DND-41 (cell line): ENCODE data around the gene CYP2S1.
"Not testable (repeated sequence)": the region's sequence is repeated elsewhere in the genome, so short reads cannot be mapped to it uniquely, and the experiment has no call there.

Experiments
- ATAC-seq: fragments of 200-7000 bp; cut with Tn5 transposase; 3 replicates; pipeline ENCODE4 v1.9.1; 2021; ENCODE audit warnings: low read depth; ENCODE audit not compliant: insufficient read depth
- DNase-seq: peaks from one replicate; pipeline ENCODE4 v3.0.0-alpha.2; 2020
- H2AFZ ChIP-seq: 2 replicates; pipeline ENCODE4 v1.6.0; 2012; ENCODE audit warnings: low read depth, low read length
- H3K27ac ChIP-seq: 2 replicates; pipeline ENCODE4 v1.5.1; 2012; ENCODE audit warnings: low read length, inconsistent platforms
- H3K27me3 ChIP-seq: fragments of 200-600 bp; sonication (generic); 2 replicates; pipeline ENCODE4 v1.6.0; 2012; ENCODE audit warnings: low read length, mild to moderate bottlenecking, inconsistent platforms; ENCODE audit not compliant: insufficient read depth, poor library complexity
- H3K36me3 ChIP-seq: 2 replicates; pipeline ENCODE4 v1.5.1; 2012; ENCODE audit warnings: low read length, inconsistent platforms; ENCODE audit not compliant: insufficient read depth
- H3K4me1 ChIP-seq: 2 replicates; pipeline ENCODE4 v1.5.1; 2012; ENCODE audit warnings: mild to moderate bottlenecking, low read length; ENCODE audit not compliant: insufficient read depth
- H3K4me2 ChIP-seq: 2 replicates; pipeline ENCODE4 v1.6.0; 2012; ENCODE audit warnings: mild to moderate bottlenecking, moderate library complexity, low read length, inconsistent platforms; ENCODE audit not compliant: insufficient read depth
- H3K4me3 ChIP-seq, 2 experiments: fragments of 200-600 bp in 1 of 2; shearing (Covaris generic) in 1 of 2; 2 replicates each; pipeline ENCODE4 v1.5.1; 2012 to 2016; ENCODE audit warnings: inconsistent platforms in 2 of 2, low read length in 2 of 2, mild to moderate bottlenecking in 2 of 2, low read depth in 1 of 2, moderate library complexity in 1 of 2
- H3K79me2 ChIP-seq: 2 replicates; pipeline ENCODE4 v1.6.0; 2012; ENCODE audit warnings: low read length, inconsistent platforms; ENCODE audit not compliant: insufficient read depth
- H3K9ac ChIP-seq: 2 replicates; pipeline ENCODE4 v1.6.0; 2012; ENCODE audit warnings: low read depth, mild to moderate bottlenecking, inconsistent platforms, low read length, moderate library complexity
- H3K9me3 ChIP-seq: 2 replicates; pipeline ENCODE4 v1.5.1; 2012; ENCODE audit warnings: low read length, moderate library complexity, mild to moderate bottlenecking, inconsistent platforms; ENCODE audit not compliant: insufficient read depth, severe bottlenecking
- H4K20me1 ChIP-seq: 2 replicates; pipeline ENCODE4 v1.6.0; 2012; ENCODE audit warnings: low read length; ENCODE audit not compliant: insufficient read depth
- EZH2 ChIP-seq: IDR thresholded peaks from 3 replicates; pipeline ENCODE4 v1.6.1; 2012; ENCODE audit warnings: borderline replicate concordance, low read depth, mild to moderate bottlenecking, moderate library complexity, low read length, inconsistent platforms; ENCODE audit not compliant: severe bottlenecking
- TF ChIP-seq, protein P1 (sequence below): IDR thresholded peaks from 2 replicates; pipeline ENCODE4 v1.5.1; 2012; ENCODE audit warnings: borderline replicate concordance, low read length, moderate library complexity, mild to moderate bottlenecking; ENCODE audit not compliant: poor library complexity, severe bottlenecking; ENCODE audit errors: extremely low read depth

CYP2S1 gene

DNA sequence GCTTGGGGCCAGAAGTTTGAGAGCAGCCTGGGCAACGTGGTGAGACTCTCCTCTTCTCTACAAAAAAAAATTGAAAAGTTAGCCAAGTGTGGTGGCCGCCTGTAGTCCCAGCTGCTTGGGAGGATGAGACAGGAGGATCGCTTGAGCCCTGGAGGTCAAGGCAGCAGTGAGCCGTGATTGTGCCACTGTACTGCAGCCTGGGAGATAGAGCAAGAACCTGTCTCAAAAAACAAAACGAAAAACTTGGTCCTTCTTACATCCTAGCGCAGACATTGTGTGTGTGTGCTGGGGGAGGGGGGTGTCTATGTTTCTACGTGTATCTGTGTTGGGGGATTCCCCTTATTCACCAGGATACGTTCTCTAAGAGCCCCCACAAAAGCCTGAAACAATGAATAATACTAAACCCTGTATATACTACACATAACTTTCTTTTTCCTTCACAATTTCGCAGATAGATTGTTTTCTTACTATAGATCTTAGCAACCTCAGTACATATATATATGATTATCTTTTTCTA is 33.9 kb downstream of the CYP2S1 start:
- TF ChIP-seq EZH2 = no peak
- TF ChIP-seq, protein P1, sequence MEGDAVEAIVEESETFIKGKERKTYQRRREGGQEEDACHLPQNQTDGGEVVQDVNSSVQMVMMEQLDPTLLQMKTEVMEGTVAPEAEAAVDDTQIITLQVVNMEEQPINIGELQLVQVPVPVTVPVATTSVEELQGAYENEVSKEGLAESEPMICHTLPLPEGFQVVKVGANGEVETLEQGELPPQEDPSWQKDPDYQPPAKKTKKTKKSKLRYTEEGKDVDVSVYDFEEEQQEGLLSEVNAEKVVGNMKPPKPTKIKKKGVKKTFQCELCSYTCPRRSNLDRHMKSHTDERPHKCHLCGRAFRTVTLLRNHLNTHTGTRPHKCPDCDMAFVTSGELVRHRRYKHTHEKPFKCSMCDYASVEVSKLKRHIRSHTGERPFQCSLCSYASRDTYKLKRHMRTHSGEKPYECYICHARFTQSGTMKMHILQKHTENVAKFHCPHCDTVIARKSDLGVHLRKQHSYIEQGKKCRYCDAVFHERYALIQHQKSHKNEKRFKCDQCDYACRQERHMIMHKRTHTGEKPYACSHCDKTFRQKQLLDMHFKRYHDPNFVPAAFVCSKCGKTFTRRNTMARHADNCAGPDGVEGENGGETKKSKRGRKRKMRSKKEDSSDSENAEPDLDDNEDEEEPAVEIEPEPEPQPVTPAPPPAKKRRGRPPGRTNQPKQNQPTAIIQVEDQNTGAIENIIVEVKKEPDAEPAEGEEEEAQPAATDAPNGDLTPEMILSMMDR = no peak
- no peaks in the 10 kb centered on the region for H3K36me3 ChIP-seq
- H3K4me1 ChIP-seq = no peaks in the 10 kb centered on the region
- peaks cover 20% of the 10 kb centered on the region for H3K27me3 ChIP-seq
- no peak overlapping the region for H3K9ac ChIP-seq
- no peaks in the 10 kb centered on the region for H3K9me3 ChIP-seq
- H3K27ac ChIP-seq = no peak overlapping the region
- no peaks in the 10 kb centered on the region for H3K79me2 ChIP-seq
- H3K4me3 ChIP-seq = no peak overlapping the region
- DNase-seq (no peak), ATAC-seq (no peak)
- H4K20me1 ChIP-seq = no peaks in the 10 kb centered on the region; the same call in 1 of the 2 replicates
- H3K4me2 ChIP-seq = no peak overlapping the region
- no peak overlapping the region for H2AFZ ChIP-seq

DNA sequence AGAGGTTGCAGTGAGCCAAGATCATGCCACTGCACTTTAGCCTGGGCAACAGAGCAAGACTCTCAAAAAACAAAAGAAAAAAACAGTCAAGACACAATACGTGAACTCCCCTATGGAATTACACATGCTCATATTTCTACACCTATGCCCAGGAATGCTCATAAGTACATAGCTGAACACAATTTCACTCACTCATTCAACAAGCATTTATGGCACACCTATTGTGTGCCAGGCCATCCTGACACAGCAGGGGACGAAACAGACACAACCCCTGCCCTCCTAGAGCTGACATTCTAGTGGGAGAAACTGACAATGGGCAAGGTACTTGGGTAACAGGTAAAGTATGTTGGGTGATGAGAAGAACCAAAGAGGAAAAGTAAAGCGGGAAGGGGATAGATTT is 35.5 kb downstream of the CYP2S1 start:
- H3K79me2 ChIP-seq = no peaks in the 10 kb centered on the region
- no peak overlapping the region for H3K27ac ChIP-seq
- H3K27me3 ChIP-seq = peaks cover 20% of the 10 kb centered on the region
- no peak overlapping the region for H2AFZ ChIP-seq
- H3K9ac ChIP-seq = no peak overlapping the region
- no peak for DNase-seq
- no peak overlapping the region for H3K4me3 ChIP-seq
- ATAC-seq = no peak
- no peaks in the 10 kb centered on the region for H4K20me1 ChIP-seq
- no peaks in the 10 kb centered on the region for H3K36me3 ChIP-seq
- no peaks in the 10 kb centered on the region for H3K4me1 ChIP-seq
- TF ChIP-seq, protein P1 = no peak
- TF ChIP-seq EZH2 = no peak
- H3K4me2 ChIP-seq = no peak overlapping the region
- H3K9me3 ChIP-seq = no peaks in the 10 kb centered on the region

DNA sequence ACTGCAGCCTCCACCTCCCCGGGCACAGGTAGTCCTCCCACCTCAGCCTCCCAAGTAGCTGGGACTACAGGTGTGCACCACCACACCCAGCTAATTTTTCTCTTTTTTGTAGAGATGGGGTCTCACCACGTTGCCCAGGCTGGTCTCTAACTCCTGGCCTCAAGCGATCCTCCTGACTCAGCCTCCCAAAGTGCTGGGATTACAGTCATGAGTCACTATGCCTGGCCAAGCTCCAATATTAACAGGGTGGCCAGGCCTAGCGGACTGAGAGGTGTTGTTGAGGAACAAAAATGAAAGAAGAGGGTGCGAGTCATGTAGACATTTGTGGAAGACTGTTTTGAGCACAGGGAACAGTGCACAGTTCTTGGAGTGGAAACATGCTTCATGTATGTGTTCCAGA is 36.3 kb downstream of the CYP2S1 start:
- not testable (repeated sequence) for DNase-seq, H3K9ac ChIP-seq, H4K20me1 ChIP-seq, H3K4me2 ChIP-seq, H2AFZ ChIP-seq, H3K27ac ChIP-seq, H3K9me3 ChIP-seq, H3K79me2 ChIP-seq, ATAC-seq, H3K36me3 ChIP-seq, H3K4me3 ChIP-seq, H3K4me1 ChIP-seq
- peaks cover 20% of the 10 kb centered on the region for H3K27me3 ChIP-seq

DNA sequence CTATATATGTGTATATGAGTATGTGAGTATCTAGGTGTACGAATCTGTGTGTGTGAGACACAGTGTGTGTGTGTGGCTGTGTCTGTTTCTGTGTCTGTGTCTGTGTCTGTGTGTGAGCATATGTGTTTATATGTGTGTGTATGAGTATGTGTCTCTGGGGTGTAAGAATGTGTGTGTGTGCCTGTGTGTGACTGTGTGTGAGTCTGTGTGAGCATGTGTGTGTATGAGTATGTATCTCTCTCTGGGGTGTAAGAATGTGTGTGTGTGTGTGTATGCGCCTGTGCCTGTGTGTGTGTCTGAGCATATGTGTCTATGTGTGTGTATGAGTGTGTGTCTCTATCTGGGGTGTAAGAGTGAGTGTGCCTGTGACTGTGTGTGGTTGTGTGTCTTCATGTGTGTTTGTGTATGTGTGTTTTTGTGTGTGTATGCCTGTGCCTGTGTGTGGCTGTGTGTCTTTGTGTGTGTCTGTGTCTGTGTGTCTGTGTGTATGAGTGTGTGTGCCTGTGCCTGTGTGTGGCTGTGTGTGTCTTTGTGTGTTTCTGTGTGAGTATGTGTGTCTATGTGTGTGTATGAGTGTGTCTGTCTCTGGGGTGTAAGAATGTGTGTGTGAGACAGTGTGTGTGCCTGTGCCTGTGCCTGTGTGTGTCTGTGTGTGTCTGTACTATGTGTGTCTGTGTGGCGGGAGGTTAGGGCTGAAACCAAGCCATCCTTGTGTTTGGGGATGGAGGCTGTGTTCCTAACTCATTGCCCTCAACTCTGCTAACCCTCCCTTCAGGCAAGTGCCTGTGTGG is 37.2 kb downstream of the CYP2S1 start:
- H3K79me2 ChIP-seq = no peaks in the 10 kb centered on the region
- ATAC-seq (no peak), DNase-seq (no peak)
- no peak overlapping the region for H3K4me3 ChIP-seq
- no peaks in the 10 kb centered on the region for H3K4me1 ChIP-seq
- H3K9me3 ChIP-seq = no peaks in the 10 kb centered on the region
- no peak overlapping the region for H2AFZ ChIP-seq
- TF ChIP-seq, protein P1 = no peak
- TF ChIP-seq EZH2 = no peak
- no peaks in the 10 kb centered on the region for H3K36me3 ChIP-seq
- H3K27me3 ChIP-seq = peaks cover 15% of the 10 kb centered on the region
- no peak overlapping the region for H3K4me2 ChIP-seq
- H3K27ac ChIP-seq = no peak overlapping the region
- no peak overlapping the region for H3K9ac ChIP-seq
- no peaks in the 10 kb centered on the region for H4K20me1 ChIP-seq
